PC-9 (cell line): ENCODE data around the gene KARS1.

Source experiments
- CTCF ChIP-seq: fragments of 200-600 bp; sonication (generic); conservative IDR thresholded peaks from 2 replicates; pipeline ENCODE4 v1.6.1; 2017; ENCODE audit warnings: mixed run types, antibody characterized with exemption, mild to moderate bottlenecking, moderate library complexity
- EZH2 ChIP-seq: fragments of 200-600 bp; sonication (generic); IDR thresholded peaks from 2 replicates; pipeline ENCODE4 v1.8.0; 2017; ENCODE audit warnings: antibody characterized with exemption, low read depth

GRCh38 chr16:75676909-75677308, 29.4 kb upstream of the KARS1 start, which contains the start of gene CPHXL2:
- TF ChIP-seq CTCF (no peak), EZH2 (no peak)
